Activated naive CD4-positive, alpha-beta T cell treated with anti-CD3 and anti-CD28 coated beads, Interleukin-2, amount 50 U/mL, for 24 hours (primary cell): ENCODE results near the gene THBS2.

Experiments used
- H3K27ac Mint-ChIP-seq: one replicate; pipeline ENCODE4 v1.8.0; 2021; ENCODE audit warnings: mild to moderate bottlenecking, mixed read lengths
- H3K27me3 Mint-ChIP-seq: one replicate; pipeline ENCODE4 v1.8.0; 2021; ENCODE audit warnings: mixed read lengths
- H3K36me3 Mint-ChIP-seq: one replicate; pipeline ENCODE4 v1.8.0; 2021; ENCODE audit warnings: mixed read lengths
- H3K4me1 Mint-ChIP-seq: one replicate; pipeline ENCODE4 v1.8.0; 2021; ENCODE audit warnings: mixed read lengths
- H3K4me3 Mint-ChIP-seq: one replicate; pipeline ENCODE4 v1.8.0; 2021; ENCODE audit warnings: mild to moderate bottlenecking, mixed read lengths
- H3K9me3 Mint-ChIP-seq: one replicate; pipeline ENCODE4 v1.8.0; 2021; ENCODE audit warnings: mixed read lengths

The THBS2 gene

GRCh38 chr6:169246445-169246844 lies 7.2 kb downstream of the THBS2 start:
- no peak overlapping the region for H3K4me3 Mint-ChIP-seq
- H3K9me3 Mint-ChIP-seq: no peaks in the 10 kb centered on the region
- H3K27me3 Mint-ChIP-seq: peaks cover 11% of the 10 kb centered on the region
- no peaks in the 10 kb centered on the region for H3K4me1 Mint-ChIP-seq
- H3K27ac Mint-ChIP-seq: no peak overlapping the region
- no peaks in the 10 kb centered on the region for H3K36me3 Mint-ChIP-seq

GRCh38 chr6:169244684-169245383 lies 8.8 kb downstream of the THBS2 start:
- H3K27ac Mint-ChIP-seq: no peak overlapping the region
- H3K4me3 Mint-ChIP-seq: no peak overlapping the region
- no peaks in the 10 kb centered on the region for H3K9me3 Mint-ChIP-seq
- H3K4me1 Mint-ChIP-seq: no peaks in the 10 kb centered on the region
- H3K27me3 Mint-ChIP-seq: peaks cover 2% of the 10 kb centered on the region
- H3K36me3 Mint-ChIP-seq: no peaks in the 10 kb centered on the region

GRCh38 chr6:169243661-169244060 lies 10.0 kb downstream of the THBS2 start:
- H3K27ac Mint-ChIP-seq: no peak overlapping the region
- H3K4me1 Mint-ChIP-seq: no peaks in the 10 kb centered on the region
- H3K27me3 Mint-ChIP-seq: peaks cover 2% of the 10 kb centered on the region
- no peak overlapping the region for H3K4me3 Mint-ChIP-seq
- no peaks in the 10 kb centered on the region for H3K9me3 Mint-ChIP-seq
- H3K36me3 Mint-ChIP-seq: no peaks in the 10 kb centered on the region

- H3K9me3 Mint-ChIP-seq: no peaks in the 10 kb centered on the region
- peaks cover 2% of the 10 kb centered on the region for H3K27me3 Mint-ChIP-seq
- H3K4me1 Mint-ChIP-seq: no peaks in the 10 kb centered on the region
- H3K27ac Mint-ChIP-seq: no peak overlapping the region
- H3K4me3 Mint-ChIP-seq: no peak overlapping the region
- H3K36me3 Mint-ChIP-seq: no peaks in the 10 kb centered on the region
These were observed 10.5 kb downstream of the THBS2 start for GRCh38 chr6:169243186-169243585.

GRCh38 chr6:169241688-169242350 lies 11.8 kb downstream of the THBS2 start:
- H3K27ac Mint-ChIP-seq: no peak overlapping the region
- H3K4me1 Mint-ChIP-seq: no peaks in the 10 kb centered on the region
- H3K27me3 Mint-ChIP-seq: peaks cover 2% of the 10 kb centered on the region
- H3K4me3 Mint-ChIP-seq: no peak overlapping the region
- H3K9me3 Mint-ChIP-seq: no peaks in the 10 kb centered on the region
- H3K36me3 Mint-ChIP-seq: no peaks in the 10 kb centered on the region

- no peak overlapping the region for H3K4me3 Mint-ChIP-seq
- no peak overlapping the region for H3K27ac Mint-ChIP-seq
- no peaks in the 10 kb centered on the region for H3K4me1 Mint-ChIP-seq
- peaks cover 2% of the 10 kb centered on the region for H3K27me3 Mint-ChIP-seq
- no peaks in the 10 kb centered on the region for H3K36me3 Mint-ChIP-seq
- H3K9me3 Mint-ChIP-seq: no peaks in the 10 kb centered on the region
These were observed 12.9 kb downstream of the THBS2 start for GRCh38 chr6:169240591-169241390.

- Mint-ChIP-seq H3K4me1 (no peaks in the 10 kb centered on the region), H3K4me3 (no peak overlapping the region), H3K27ac (no peak overlapping the region), H3K9me3 (no peaks in the 10 kb centered on the region), H3K36me3 (no peaks in the 10 kb centered on the region), H3K27me3 (peaks cover 2% of the 10 kb centered on the region)
These were observed 13.5 kb downstream of the THBS2 start for GRCh38 chr6:169240125-169240524.

- H3K27ac Mint-ChIP-seq: no peak overlapping the region
- no peak overlapping the region for H3K4me3 Mint-ChIP-seq
- H3K27me3 Mint-ChIP-seq: peaks cover 2% of the 10 kb centered on the region
- H3K4me1 Mint-ChIP-seq: no peaks in the 10 kb centered on the region
- peaks cover under 1% of the 10 kb centered on the region for H3K9me3 Mint-ChIP-seq
- H3K36me3 Mint-ChIP-seq: no peaks in the 10 kb centered on the region
These were observed 14.5 kb downstream of the THBS2 start for GRCh38 chr6:169239181-169239580.

- Mint-ChIP-seq H3K9me3 (peaks cover 4% of the 10 kb centered on the region), H3K27me3 (peaks cover 2% of the 10 kb centered on the region), H3K4me3 (no peak overlapping the region), H3K27ac (no peak overlapping the region), H3K36me3 (no peaks in the 10 kb centered on the region), H3K4me1 (no peaks in the 10 kb centered on the region)
These were observed 14.9 kb downstream of the THBS2 start for GRCh38 chr6:169238766-169239165.

GRCh38 chr6:169237496-169238134 lies 16.0 kb downstream of the THBS2 start:
- H3K36me3 Mint-ChIP-seq: no peaks in the 10 kb centered on the region
- H3K27me3 Mint-ChIP-seq: peaks cover 2% of the 10 kb centered on the region
- peaks cover 5% of the 10 kb centered on the region for H3K9me3 Mint-ChIP-seq
- H3K4me3 Mint-ChIP-seq: no peak overlapping the region
- no peak overlapping the region for H3K27ac Mint-ChIP-seq
- H3K4me1 Mint-ChIP-seq: no peaks in the 10 kb centered on the region

GRCh38 chr6:169236988-169237387 lies 16.7 kb downstream of the THBS2 start:
- Mint-ChIP-seq H3K36me3 (no peaks in the 10 kb centered on the region), H3K27ac (no peak overlapping the region), H3K27me3 (peaks cover 2% of the 10 kb centered on the region), H3K9me3 (peaks cover 5% of the 10 kb centered on the region), H3K4me1 (no peaks in the 10 kb centered on the region), H3K4me3 (no peak overlapping the region)

- no peak overlapping the region for H3K4me3 Mint-ChIP-seq
- H3K36me3 Mint-ChIP-seq: no peaks in the 10 kb centered on the region
- H3K4me1 Mint-ChIP-seq: no peaks in the 10 kb centered on the region
- H3K9me3 Mint-ChIP-seq: peaks cover 5% of the 10 kb centered on the region
- H3K27ac Mint-ChIP-seq: no peak overlapping the region
- peaks cover 2% of the 10 kb centered on the region for H3K27me3 Mint-ChIP-seq
These were observed 17.1 kb downstream of the THBS2 start for GRCh38 chr6:169236545-169236944.

- H3K27me3 Mint-ChIP-seq: no peaks in the 10 kb centered on the region
- no peak overlapping the region for H3K27ac Mint-ChIP-seq
- no peaks in the 10 kb centered on the region for H3K36me3 Mint-ChIP-seq
These were observed 18.4 kb downstream of the THBS2 start for GRCh38 chr6:169235286-169235685.

GRCh38 chr6:169234634-169235033 lies 19.0 kb downstream of the THBS2 start:
- Mint-ChIP-seq H3K4me1 (no peaks in the 10 kb centered on the region), H3K4me3 (no peak overlapping the region), H3K27me3 (peaks cover 1% of the 10 kb centered on the region), H3K27ac (no peak overlapping the region), H3K9me3 (peaks cover 5% of the 10 kb centered on the region), H3K36me3 (no peaks in the 10 kb centered on the region)

More at GRCh38 chr6:169235286-169235685, 18.4 kb downstream of the THBS2 start:
- H3K4me1 Mint-ChIP-seq: no peaks in the 10 kb centered on the region
- peaks cover 5% of the 10 kb centered on the region for H3K9me3 Mint-ChIP-seq
- no peak overlapping the region for H3K4me3 Mint-ChIP-seq

GRCh38 chr6:169233832-169234231 lies 19.8 kb downstream of the THBS2 start:
- H3K27ac Mint-ChIP-seq: no peak overlapping the region
- H3K36me3 Mint-ChIP-seq: no peaks in the 10 kb centered on the region
- H3K9me3 Mint-ChIP-seq: peaks cover 5% of the 10 kb centered on the region
- peaks cover 1% of the 10 kb centered on the region for H3K27me3 Mint-ChIP-seq
- H3K4me1 Mint-ChIP-seq: no peaks in the 10 kb centered on the region
- no peak overlapping the region for H3K4me3 Mint-ChIP-seq
